K562 (cell line): Measurements from ENCODE around the gene CAMK1D. TPM values are rescaled to one million over a fixed set of nuclear protein-coding genes. Genes with fewer than 3 reads are reported as not detected.

Experiments
- ATAC-seq: fragments of 200-7000 bp; cut with Tn5 transposase; 3 replicates; pipeline ENCODE4 v1.9.1; 2020; ENCODE audit warnings: moderate library complexity
- BruUV-seq: library from RNA; stranded (reverse); fragments of 400-500 nt; replicated peaks from 2 replicates; lab custom pipeline; 2021; lab: Mats Ljungman, UMichigan
- CTCF ChIA-PET: fragments of 300-600 bp; formaldehyde crosslinking; extraction: SDS; loops from one replicate; lab custom pipeline; 2021; ENCODE audit warnings: low intra/inter-chr PET ratio; lab: Yijun Ruan, JAX
- POLR2A ChIA-PET: fragments of 300-600, 350-650 bp; sonication (Branson Sonifier 250); formaldehyde crosslinking; extraction: SDS; loops from one replicate; lab custom pipeline; 2021; ENCODE audit warnings: antibody characterized with exemption, inconsistent platforms; lab: Yijun Ruan, JAX
- DNase-seq, 4 experiments: peaks; one replicate each; pipeline versions ENCODE4 v3.0.0 to v3.0.0-alpha.2; 2011 to 2018; ENCODE audit warnings: low spot score in 3 of 4, mixed read lengths in 3 of 4; ENCODE audit errors: extremely low read depth in 1 of 4
- FAIRE-seq: peaks from 2 replicates; lab custom pipeline; 2011; peaks lifted over from hg19 to GRCh38; lab: Jason Lieb, UNC
- H2AFZ ChIP-seq: 2 replicates; pipeline ENCODE4 v1.6.0; 2011; ENCODE audit warnings: low read depth, low read length, control low read depth, inconsistent platforms
- H3K27ac ChIP-seq: fragments of 200-600 bp; 3 replicates; pipeline ENCODE4 v1.8.0; 2011; ENCODE audit warnings: low read depth, mild to moderate bottlenecking, control low read depth, inconsistent platforms, low read length, moderate library complexity, mixed read lengths; ENCODE audit errors: extremely low read depth
- H3K27me3 ChIP-seq, 2 experiments: fragments of 300-600 bp in 1 of 2; 2 replicates in 1 of 2; 3 replicates in 1 of 2; pipeline versions ENCODE4 v1.6.0 to v1.8.0; 2011; ENCODE audit warnings: inconsistent platforms in 2 of 2, low read length in 2 of 2, mild to moderate bottlenecking in 1 of 2, mixed read lengths in 1 of 2, moderate library complexity in 1 of 2; ENCODE audit not compliant: control insufficient read depth in 2 of 2, insufficient read depth in 2 of 2
- H3K36me3 ChIP-seq: fragments of 300-600 bp; 3 replicates; pipeline ENCODE4 v1.8.0; 2011; ENCODE audit warnings: mild to moderate bottlenecking, low read length, inconsistent platforms; ENCODE audit not compliant: control insufficient read depth, insufficient read depth
- H3K4me1 ChIP-seq, 2 experiments: fragments of 200-600 bp in 1 of 2; replicated peaks in 1 of 2; 2 replicates in 1 of 2; 3 replicates in 1 of 2; pipeline versions ENCODE4 v1.5.1 to v1.8.0; 2011; ENCODE audit warnings: inconsistent platforms in 2 of 2, low read length in 2 of 2, mild to moderate bottlenecking in 1 of 2, mixed read lengths in 1 of 2, moderate library complexity in 1 of 2; ENCODE audit not compliant: control insufficient read depth in 2 of 2, insufficient read depth in 2 of 2
- H3K4me2 ChIP-seq: 2 replicates; pipeline ENCODE4 v1.6.1; 2011; ENCODE audit warnings: low read length, control low read depth, inconsistent platforms, mixed read lengths; ENCODE audit not compliant: insufficient read depth
- H3K4me3 ChIP-seq: fragments of 200-600 bp; sonication (generic), shearing (Covaris generic); 2 replicates; pipeline ENCODE4 v1.5.1; 2016; ENCODE audit warnings: control low read depth, inconsistent platforms
- H3K79me2 ChIP-seq: fragments of 200-600 bp; 3 replicates; pipeline ENCODE4 v1.8.0; 2011; ENCODE audit warnings: low read length, inconsistent platforms; ENCODE audit not compliant: control insufficient read depth, insufficient read depth
- H3K9ac ChIP-seq, 2 experiments: 2 replicates each; pipeline versions ENCODE4 v1.6.0 to v1.6.1; 2011; ENCODE audit warnings: low read depth in 2 of 2, low read length in 2 of 2, control low read depth in 1 of 2, inconsistent platforms in 1 of 2, mild to moderate bottlenecking in 1 of 2, mixed read lengths in 1 of 2; ENCODE audit not compliant: insufficient read depth in 1 of 2
- H3K9me1 ChIP-seq: one replicate; pipeline ENCODE4 v1.6.0; 2011; ENCODE audit warnings: inconsistent platforms, mild to moderate bottlenecking, low read length, moderate library complexity; ENCODE audit not compliant: control insufficient read depth, insufficient read depth
- H3K9me3 ChIP-seq: replicated peaks from 2 replicates; pipeline ENCODE4 v1.5.1; 2011; ENCODE audit warnings: low read depth, low read length, inconsistent platforms; ENCODE audit not compliant: control insufficient read depth, insufficient read depth
- H4K20me1 ChIP-seq: replicated peaks from 2 replicates; pipeline ENCODE4 v1.6.1; 2011; ENCODE audit warnings: low read length, inconsistent platforms, mixed read lengths; ENCODE audit not compliant: control insufficient read depth, insufficient read depth
- BCOR ChIP-seq: fragments of 450-650 bp; IDR thresholded peaks from 2 replicates; pipeline ENCODE4 v1.6.1; 2016
- CSDE1 ChIP-seq, 2 experiments: fragments of 450-650 bp; IDR thresholded peaks; 2 replicates each; pipeline ENCODE4 v1.6.1; 2016; ENCODE audit warnings: mild to moderate bottlenecking in 1 of 2
- ELF1 ChIP-seq: fragments of 200-800 bp; sonication (Bioruptor generic); IDR thresholded peaks from 2 replicates; pipeline ENCODE4 v1.6.1; 2016; ENCODE audit warnings: missing genetic modification characterization, missing compliant biosample characterization
- HEY1 ChIP-seq: fragments of 250-450 bp; sonication (Bioruptor Pico); IDR thresholded peaks from 2 replicates; pipeline ENCODE4 v1.5.0; 2020; ENCODE audit warnings: mild to moderate bottlenecking, moderate library complexity, borderline replicate concordance
- OTX1 ChIP-seq: fragments of 450-650 bp; formaldehyde crosslinking; IDR thresholded peaks from 2 replicates; pipeline ENCODE4 v1.4.0; 2022; ENCODE audit warnings: mild to moderate bottlenecking
- PURB ChIP-seq: sonication (generic); formaldehyde crosslinking; IDR thresholded peaks from 2 replicates; pipeline ENCODE4 v1.9.0; 2021; ENCODE audit warnings: low read depth, mild to moderate bottlenecking, missing genetic modification reagents
- SRSF9 ChIP-seq: fragments of 200-400 bp; formaldehyde crosslinking; IDR thresholded peaks from 2 replicates; pipeline ENCODE4 v1.6.1; 2017; ENCODE audit warnings: low read depth, low read length, borderline replicate concordance
- STAT6 ChIP-seq: sonication (generic); formaldehyde crosslinking; IDR thresholded peaks from 2 replicates; pipeline ENCODE4 v1.8.1; 2023; ENCODE audit warnings: mild to moderate bottlenecking, missing genetic modification reagents
- TCFL5 ChIP-seq: fragments of 250-450 bp; sonication (Bioruptor Pico); conservative IDR thresholded peaks from 2 replicates; pipeline ENCODE4 v1.6.1; 2021; ENCODE audit warnings: mild to moderate bottlenecking, moderate library complexity, matching md5 sums
- ZNF124 ChIP-seq: sonication (generic); formaldehyde crosslinking; IDR thresholded peaks from 2 replicates; pipeline ENCODE4 v1.8.1; 2022; ENCODE audit warnings: missing genetic modification reagents
- ZNF274 ChIP-seq: IDR thresholded peaks from 2 replicates; pipeline ENCODE4 v1.6.1; 2011; ENCODE audit warnings: low read depth, mild to moderate bottlenecking, low read length, moderate library complexity, borderline replicate concordance
- ZNF445 ChIP-seq: fragments of 250-450 bp; sonication (Bioruptor Pico); IDR thresholded peaks from 2 replicates; pipeline ENCODE4 v1.4.0; 2020; ENCODE audit warnings: low read depth, mild to moderate bottlenecking, moderate library complexity
- ZNF512 ChIP-seq: IDR thresholded peaks from 2 replicates; pipeline ENCODE4 v1.6.1; 2016; ENCODE audit warnings: missing genetic modification characterization, missing compliant biosample characterization
- ZNF830 ChIP-seq: fragments of 250-450 bp; sonication (Bioruptor Pico); IDR thresholded peaks from 2 replicates; pipeline ENCODE4 v1.5.0; 2021; ENCODE audit warnings: mild to moderate bottlenecking
- WGBS: fragments of 100-300 bp; shearing (Covaris generic); methylation state at CpG from one replicate; pipeline ENCODE4 v1.1.6; 2016; ENCODE audit warnings: low coverage, mixed read lengths; ENCODE audit not compliant: insufficient coverage; ENCODE audit errors: missing lambda C conversion rate; 5-methylcytosine and 5-hydroxymethylcytosine counted together
- in situ Hi-C: fragments of 300-500 bp; cut with MboI; formaldehyde crosslinking; loops from 4 replicates; pipeline ENCODE4 v1.15.0; 2018; ENCODE audit warnings: inconsistent platforms, mixed read lengths
- intact Hi-C: fragments of 100-400 bp; cut with micrococcal nuclease; formaldehyde crosslinking; loops from 2 replicates; pipeline ENCODE4 v1.14.2; 2022
- polyA plus RNA-seq, 8 experiments: library from polyadenylated mRNA; depleted of rRNA in 4 of 8; stranded (reverse) in 5 of 8; unstranded in 3 of 8; fragments of >200 nt; fragmentation: Nextera tagmentation in 2 of 8; fragmentation: Illumina TruSeq in 1 of 8; extraction: Ambion mirVana in 2 of 8; extraction: Trizol in 1 of 8; gene quantifications; 2 replicates each; pipeline versions ENCODE4 v1.2.1 to v1.2.3, GENCODE V29; 2011 to 2014; ENCODE audit warnings: inconsistent platforms in 1 of 8, missing spikeins in 1 of 8
- total RNA-seq, 7 experiments: library from RNA; depleted of rRNA in 6 of 7; stranded (reverse); fragments of >200 nt in 6 of 7; fragmentation: Illumina TruSeq in 2 of 7; extraction: Trizol in 2 of 7; gene quantifications; 2 replicates each; pipeline versions ENCODE4 v1.2.1 to v1.2.3, GENCODE V29; 2011 to 2021; ENCODE audit warnings: low replicate concordance in 1 of 7

Gene CAMK1D
- total and polyA plus RNA-seq, 9 of the 15 experiments (the other 6 are each of a cell fraction or from before 2014, with no cell fraction given): 0.12 to 0.24 (median 0.20) TPM; not detected in 5

GRCh38 chr10:12397941-12398340 is 48.6 kb downstream of the CAMK1D start (continued):
- TF ChIP-seq ZNF512 (tag): no peak
- no peak for TF ChIP-seq ZNF830 (CRISPR knock-in tag)
- no peak for TF ChIP-seq BCOR
- no peak for TF ChIP-seq HEY1
- TF ChIP-seq, all 486 proteins: peak for 0

GRCh38 chr10:12400266-12400931 is 51.1 kb downstream of the CAMK1D start:
- no TSS peak for BruUV-seq
- FAIRE-seq (no peak), DNase-seq (no peak), ATAC-seq (no peak)
- no peak overlapping the region for H3K27ac ChIP-seq
- ChIA-PET CTCF (no interaction called here), POLR2A (interaction anchor here (0.5 to 0.9 kb wide), 2 partner anchors 30 to 123 kb away, joined by 3 read pairs; no protein-coding TSS in a partner anchor)
- H3K4me3 ChIP-seq: no peak overlapping the region
- intact Hi-C loops: loop anchor here (10.0 kb wide), 1 partner anchor 136 kb away; no protein-coding TSS in a partner anchor
- H3K36me3 ChIP-seq: no peaks in the 10 kb centered on the region
- no peak for TF ChIP-seq STAT6 (CRISPR knock-in tag)
- no peak for TF ChIP-seq SRSF9
- TF ChIP-seq PURB (CRISPR knock-in tag): no peak
- TF ChIP-seq TCFL5 (CRISPR knock-in tag): no peak
- TF ChIP-seq CSDE1 (IDR thresholded peaks at IDR 0.05): no peak
- TF ChIP-seq ZNF274: no peak
- TF ChIP-seq ZNF445: no peak
- TF ChIP-seq OTX1 (CRISPR knock-in tag): no peak
- no peak for TF ChIP-seq ELF1
- TF ChIP-seq ZNF124: no peak
- H3K27me3 ChIP-seq: peaks cover 24 to 44% of the 10 kb centered on the region in 2 experiments
- H3K9me3 ChIP-seq: no peaks in the 10 kb centered on the region
- WGBS: 2% methylated on average over 11 of the region's 11 CpGs
- no peaks in the 10 kb centered on the region for H3K79me2 ChIP-seq
- H3K9ac ChIP-seq: no peak overlapping the region
- H2AFZ ChIP-seq: no peak overlapping the region
- no peak overlapping the region for H3K4me2 ChIP-seq
- 0 out of 2 replicates have a peak, but pooled peaks cover 5% of the 10 kb centered on the region for H4K20me1 ChIP-seq
- in situ Hi-C loops: no loop called here
- no peaks in the 10 kb centered on the region for H3K4me1 ChIP-seq
- H3K9me1 ChIP-seq: no peaks in the 10 kb centered on the region
